Spleen (tissue), 7 donors: ENCODE data around the gene CMAS.

Experiments used
- POLR2A ChIP-seq, 3 donors: fragments of 450-650 bp; IDR thresholded peaks; one replicate each; pipeline ENCODE4 v1.5.1; 2017; ENCODE audit warnings: antibody characterized with exemption in 3 of 3, mild to moderate bottlenecking in 1 of 3
- POLR2AphosphoS5 ChIP-seq, 3 donors: sonication (generic); formaldehyde crosslinking; IDR thresholded peaks; one replicate each; pipeline ENCODE4 v1.5.1; 2017; ENCODE audit warnings: antibody characterized with exemption in 3 of 3
- TF ChIP-seq, protein P1 (sequence below), 11 experiments: fragments of 200-600 bp in 7 of 11; fragments of 450-650 bp in 4 of 11; sonication (generic) in 4 of 11; IDR thresholded peaks in 8 of 11; conservative IDR thresholded peaks in 3 of 11; 1 replicate in 7 of 11; 2 replicates in 4 of 11; pipeline versions ENCODE4 v1.4.0 to v1.8.0; 2016 to 2021; ENCODE audit warnings: antibody characterized with exemption in 11 of 11, inconsistent platforms in 4 of 11, mild to moderate bottlenecking in 1 of 11
- donor health status: DM: no; HTN: no; CAD: no; lungs with moderate emphysema.
- donor health status: DM: no; HTN: no; CAD: no.
- donor health status: DM: no; HTN: no; CAD: no.

DNA sequence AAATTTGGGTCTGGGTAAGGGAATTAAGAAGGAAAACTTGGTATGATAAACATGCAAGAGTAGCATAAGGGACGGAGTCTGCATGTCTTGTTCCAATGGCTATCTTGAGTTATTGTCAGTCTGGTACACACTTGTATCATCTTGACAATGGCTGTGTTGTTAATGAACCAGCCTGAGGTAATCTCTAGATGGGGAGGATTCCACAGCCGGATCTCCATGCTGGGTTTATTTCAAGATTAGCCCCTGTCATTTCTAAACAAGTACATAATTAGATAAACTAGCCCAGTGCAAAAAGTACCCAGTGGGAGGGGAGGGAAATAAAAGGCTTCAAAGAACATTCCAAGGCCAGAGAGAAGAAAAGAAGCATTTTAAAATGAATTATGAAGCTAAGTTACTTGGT, 16.5 kb upstream of the CMAS start:
- TF ChIP-seq, protein P1, sequence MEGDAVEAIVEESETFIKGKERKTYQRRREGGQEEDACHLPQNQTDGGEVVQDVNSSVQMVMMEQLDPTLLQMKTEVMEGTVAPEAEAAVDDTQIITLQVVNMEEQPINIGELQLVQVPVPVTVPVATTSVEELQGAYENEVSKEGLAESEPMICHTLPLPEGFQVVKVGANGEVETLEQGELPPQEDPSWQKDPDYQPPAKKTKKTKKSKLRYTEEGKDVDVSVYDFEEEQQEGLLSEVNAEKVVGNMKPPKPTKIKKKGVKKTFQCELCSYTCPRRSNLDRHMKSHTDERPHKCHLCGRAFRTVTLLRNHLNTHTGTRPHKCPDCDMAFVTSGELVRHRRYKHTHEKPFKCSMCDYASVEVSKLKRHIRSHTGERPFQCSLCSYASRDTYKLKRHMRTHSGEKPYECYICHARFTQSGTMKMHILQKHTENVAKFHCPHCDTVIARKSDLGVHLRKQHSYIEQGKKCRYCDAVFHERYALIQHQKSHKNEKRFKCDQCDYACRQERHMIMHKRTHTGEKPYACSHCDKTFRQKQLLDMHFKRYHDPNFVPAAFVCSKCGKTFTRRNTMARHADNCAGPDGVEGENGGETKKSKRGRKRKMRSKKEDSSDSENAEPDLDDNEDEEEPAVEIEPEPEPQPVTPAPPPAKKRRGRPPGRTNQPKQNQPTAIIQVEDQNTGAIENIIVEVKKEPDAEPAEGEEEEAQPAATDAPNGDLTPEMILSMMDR (IDR thresholded peaks at IDR 0.05 in 8 of 11, conservative IDR thresholded peaks at IDR 0.05 in 3 of 11) = no peak
- TF ChIP-seq POLR2A (IDR thresholded peaks at IDR 0.05) (no peak), POLR2AphosphoS5 (IDR thresholded peaks at IDR 0.05) (no peak)
